HEK293 (cell line): ENCODE data around the gene ZNF865.
A peak's percentile ranks its signal among the peaks of the same experiment; 100 is the strongest.

ENCODE experiments used
- GLIS2 ChIP-seq: fragments of 450-650 bp; formaldehyde crosslinking; IDR thresholded peaks from 2 replicates; pipeline ENCODE4 v1.5.1; 2016; ENCODE audit warnings: missing biosample characterization, missing genetic modification characterization
- HIC1 ChIP-seq: fragments of 450-650 bp; formaldehyde crosslinking; IDR thresholded peaks from 2 replicates; pipeline ENCODE4 v1.5.1; 2016; ENCODE audit warnings: missing biosample characterization, missing genetic modification characterization
- KLF7 ChIP-seq: fragments of 450-650 bp; formaldehyde crosslinking; IDR thresholded peaks from 2 replicates; pipeline ENCODE4 v1.5.1; 2016; ENCODE audit warnings: missing biosample characterization, missing genetic modification characterization, borderline replicate concordance
- KLF8 ChIP-seq: fragments of 450-650 bp; formaldehyde crosslinking; IDR thresholded peaks from 2 replicates; pipeline ENCODE4 v1.5.1; 2016; ENCODE audit warnings: missing biosample characterization, missing genetic modification characterization
- OVOL3 ChIP-seq: fragments of 450-650 bp; formaldehyde crosslinking; IDR thresholded peaks from 2 replicates; pipeline ENCODE4 v1.5.1; 2016; ENCODE audit warnings: missing biosample characterization, missing genetic modification characterization
- TRIM28 ChIP-seq: IDR thresholded peaks from 2 replicates; pipeline ENCODE4 v1.6.1; 2011; ENCODE audit warnings: low read length, control low read depth, borderline replicate concordance
- ZBTB11 ChIP-seq: fragments of 450-650 bp; formaldehyde crosslinking; conservative IDR thresholded peaks from 2 replicates; pipeline ENCODE4 v1.5.1; 2016; ENCODE audit warnings: low read depth, missing biosample characterization, missing genetic modification characterization
- ZBTB48 ChIP-seq: fragments of 450-650 bp; formaldehyde crosslinking; IDR thresholded peaks from 2 replicates; pipeline ENCODE4 v1.5.1; 2016; ENCODE audit warnings: missing biosample characterization, missing genetic modification characterization
- ZBTB6 ChIP-seq: fragments of 450-650 bp; formaldehyde crosslinking; IDR thresholded peaks from 2 replicates; pipeline ENCODE4 v1.5.1; 2017; ENCODE audit warnings: missing biosample characterization, missing genetic modification characterization
- ZBTB8A ChIP-seq: fragments of 450-650 bp; formaldehyde crosslinking; IDR thresholded peaks from 2 replicates; pipeline ENCODE4 v1.5.1; 2016; ENCODE audit warnings: missing biosample characterization, missing genetic modification characterization
- ZFP69B ChIP-seq: fragments of 450-650 bp; formaldehyde crosslinking; IDR thresholded peaks from 2 replicates; pipeline ENCODE4 v1.5.1; 2016; ENCODE audit warnings: missing biosample characterization, missing genetic modification characterization
- ZIC2 ChIP-seq: fragments of 450-650 bp; formaldehyde crosslinking; IDR thresholded peaks from 2 replicates; pipeline ENCODE4 v1.5.1; 2016; ENCODE audit warnings: missing biosample characterization, missing genetic modification characterization
- ZNF121 ChIP-seq: fragments of 450-650 bp; formaldehyde crosslinking; IDR thresholded peaks from 2 replicates; pipeline ENCODE4 v1.5.1; 2016; ENCODE audit warnings: missing biosample characterization, missing genetic modification characterization
- ZNF138 ChIP-seq: fragments of 450-650 bp; formaldehyde crosslinking; IDR thresholded peaks from 2 replicates; pipeline ENCODE4 v1.5.1; 2016; ENCODE audit warnings: missing biosample characterization, missing genetic modification characterization, borderline replicate concordance
- ZNF157 ChIP-seq: fragments of 450-650 bp; formaldehyde crosslinking; IDR thresholded peaks from 2 replicates; pipeline ENCODE4 v1.5.1; 2016; ENCODE audit warnings: missing biosample characterization, missing genetic modification characterization
- ZNF202 ChIP-seq: fragments of 450-650 bp; formaldehyde crosslinking; IDR thresholded peaks from 2 replicates; pipeline ENCODE4 v1.5.1; 2016; ENCODE audit warnings: missing biosample characterization, missing genetic modification characterization, borderline replicate concordance
- ZNF23 ChIP-seq: fragments of 450-650 bp; formaldehyde crosslinking; IDR thresholded peaks from 2 replicates; pipeline ENCODE4 v1.5.1; 2016; ENCODE audit warnings: missing biosample characterization, missing genetic modification characterization, borderline replicate concordance
- ZNF248 ChIP-seq: fragments of 450-650 bp; formaldehyde crosslinking; IDR thresholded peaks from 2 replicates; pipeline ENCODE4 v1.5.1; 2017; ENCODE audit warnings: missing biosample characterization, missing genetic modification characterization
- ZNF292 ChIP-seq: fragments of 450-650 bp; formaldehyde crosslinking; IDR thresholded peaks from 2 replicates; pipeline ENCODE4 v1.5.1; 2016; ENCODE audit warnings: low read depth, missing biosample characterization, missing genetic modification characterization, borderline replicate concordance
- ZNF341 ChIP-seq: fragments of 450-650 bp; formaldehyde crosslinking; IDR thresholded peaks from 2 replicates; pipeline ENCODE4; 2016; ENCODE audit warnings: low read depth, missing biosample characterization, missing genetic modification characterization
- ZNF416 ChIP-seq: fragments of 450-650 bp; formaldehyde crosslinking; IDR thresholded peaks from 2 replicates; pipeline ENCODE4 v1.5.1; 2016; ENCODE audit warnings: missing biosample characterization, missing genetic modification characterization
- ZNF473 ChIP-seq: fragments of 450-650 bp; formaldehyde crosslinking; IDR thresholded peaks from 2 replicates; pipeline ENCODE4 v1.5.1; 2017; ENCODE audit warnings: missing biosample characterization, missing genetic modification characterization
- ZNF571 ChIP-seq: fragments of 450-650 bp; formaldehyde crosslinking; IDR thresholded peaks from 2 replicates; pipeline ENCODE4 v1.5.0; 2017; ENCODE audit warnings: missing biosample characterization, missing genetic modification characterization
- ZNF600 ChIP-seq: fragments of 450-650 bp; formaldehyde crosslinking; IDR thresholded peaks from 2 replicates; pipeline ENCODE4 v1.5.1; 2016; ENCODE audit warnings: missing biosample characterization, missing genetic modification characterization
- ZNF639 ChIP-seq: fragments of 450-650 bp; formaldehyde crosslinking; IDR thresholded peaks from 2 replicates; pipeline ENCODE4 v1.5.1; 2016; ENCODE audit warnings: missing biosample characterization, missing genetic modification characterization
- ZNF645 ChIP-seq: fragments of 450-650 bp; formaldehyde crosslinking; IDR thresholded peaks from 2 replicates; pipeline ENCODE4; 2016; ENCODE audit warnings: missing biosample characterization, missing genetic modification characterization
- ZNF768 ChIP-seq: fragments of 450-650 bp; formaldehyde crosslinking; IDR thresholded peaks from 2 replicates; pipeline ENCODE4 v1.5.1; 2018; ENCODE audit warnings: missing biosample characterization, mild to moderate bottlenecking, missing genetic modification characterization
- ZNF791 ChIP-seq: fragments of 450-650 bp; formaldehyde crosslinking; IDR thresholded peaks from 2 replicates; pipeline ENCODE4 v1.5.1; 2016; ENCODE audit warnings: missing biosample characterization, missing genetic modification characterization
- ZSCAN5A ChIP-seq: fragments of 450-650 bp; formaldehyde crosslinking; IDR thresholded peaks from 2 replicates; pipeline ENCODE4 v1.5.1; 2016; ENCODE audit warnings: missing biosample characterization, missing genetic modification characterization

Gene ZNF865

GRCh38 chr19:55643003-55643886 lies 37.8 kb downstream of the ZNF865 start, which contains the start of gene ZNF581 (continued):
- TF ChIP-seq ZSCAN5A (tag by site-specific recombination) (no peak), ZNF248 (tag by site-specific recombination) (no peak), ZNF292 (tag by site-specific recombination) (no peak), ZBTB48 (tag by site-specific recombination) (peak; percentile 82), ZNF23 (0 out of 2 replicates have a peak, but pooled peaks have one; percentile 12), ZNF341 (tag by site-specific recombination) (peak; percentile 95), ZFP69B (peak; percentile 82), ZNF639 (tag by site-specific recombination) (peak; percentile 92), ZNF202 (tag by site-specific recombination) (no peak), ZNF121 (peak; percentile 12; the same call in 1 of the 2 replicates), ZNF138 (tag by site-specific recombination) (no peak), ZNF571 (no peak), ZNF157 (tag by site-specific recombination) (no peak), ZBTB8A (tag by site-specific recombination) (peak; percentile 43; the same call in 1 of the 2 replicates), ZNF473 (tag by site-specific recombination) (no peak), ZBTB11 (tag by site-specific recombination) (peak; percentile 100), ZNF600 (tag by site-specific recombination) (peak; percentile 91), ZIC2 (tag by site-specific recombination) (no peak), KLF8 (tag by site-specific recombination) (peak; percentile 100), ZNF416 (tag by site-specific recombination) (no peak; the same call in 1 of the 2 replicates), HIC1 (tag by site-specific recombination) (peak; percentile 62; the same call in 1 of the 2 replicates), ZNF768 (peak; percentile 94), ZBTB6 (tag by site-specific recombination) (peak; percentile 64; the same call in 1 of the 2 replicates), KLF7 (peak; percentile 100), TRIM28 (no peak), OVOL3 (peak; percentile 81), GLIS2 (tag by site-specific recombination) (peak; percentile 38; the same call in 1 of the 2 replicates), ZNF645 (no peak), ZNF791 (tag by site-specific recombination) (no peak)
